H1 (cell line): ENCODE data around the gene LRRC27. TPM values are rescaled to one million over a fixed set of nuclear protein-coding genes. Genes with fewer than 3 reads are reported as not detected.

Source experiments
- CTCF ChIA-PET: fragments of 300-600 bp; sonication (Branson Sonifier 250); formaldehyde crosslinking; loops from one replicate; lab custom pipeline; 2021; ENCODE audit not compliant: partially characterized antibody; lab: Charles Lee
- POLR2A ChIA-PET: fragments of 300-600 bp; sonication (Branson Sonifier 250); formaldehyde crosslinking; loops from one replicate; lab custom pipeline; 2021; ENCODE audit warnings: inconsistent platforms; ENCODE audit not compliant: partially characterized antibody; lab: Charles Lee
- DNase-seq, 2 experiments: peaks; one replicate each; pipeline versions ENCODE4 v3.0.0 to v3.0.0-alpha.2; 2010 to 2022; ENCODE audit warnings: low spot score in 2 of 2, low read depth in 1 of 2, mixed read lengths in 1 of 2
- FAIRE-seq: peaks from 2 replicates; lab custom pipeline; 2011; peaks lifted over from hg19 to GRCh38; lab: Jason Lieb, UNC
- H2AFZ ChIP-seq: 2 replicates; pipeline ENCODE4 v1.8.1; 2012; ENCODE audit warnings: low read length, inconsistent platforms
- H2AK5ac ChIP-seq: 2 replicates; pipeline ENCODE4 v1.6.1; 2013; ENCODE audit warnings: low read depth, low read length
- H2BK120ac ChIP-seq: replicated peaks from 2 replicates; pipeline ENCODE3; 2013; ENCODE audit warnings: low read depth, low read length, inconsistent platforms
- H2BK12ac ChIP-seq: 2 replicates; pipeline ENCODE4 v1.6.1; 2013; ENCODE audit warnings: low read depth, low read length
- H2BK15ac ChIP-seq: 2 replicates; pipeline ENCODE4 v1.6.1; 2013; ENCODE audit warnings: low read length
- H2BK20ac ChIP-seq: 2 replicates; pipeline ENCODE4 v1.6.1; 2013; ENCODE audit warnings: low read length
- H2BK5ac ChIP-seq: 2 replicates; pipeline ENCODE4 v1.6.1; 2013; ENCODE audit warnings: low read depth, low read length
- H3K14ac ChIP-seq: 2 replicates; pipeline ENCODE4 v1.6.1; 2013; ENCODE audit warnings: inconsistent platforms; ENCODE audit not compliant: insufficient read length
- H3K18ac ChIP-seq: 2 replicates; pipeline ENCODE4 v1.6.1; 2013; ENCODE audit warnings: low read length; ENCODE audit errors: extremely low read depth
- H3K23ac ChIP-seq: 2 replicates; pipeline ENCODE4 v1.6.1; 2013; ENCODE audit warnings: inconsistent platforms; ENCODE audit not compliant: insufficient read length
- H3K23me2 ChIP-seq: 2 replicates; pipeline ENCODE4 v1.6.1; 2013; ENCODE audit warnings: low read depth, low read length
- H3K27ac ChIP-seq: 2 replicates; pipeline ENCODE4 v1.6.1; 2011; ENCODE audit warnings: low read depth, low read length, inconsistent platforms
- H3K27me3 ChIP-seq, 4 experiments: replicated peaks in 1 of 4; 1 replicate in 1 of 4; 2 replicates in 3 of 4; pipeline versions ENCODE4 v1.6.1 to v1.8.1; 2011 to 2013; ENCODE audit warnings: low read length in 3 of 4, mild to moderate bottlenecking in 3 of 4, inconsistent platforms in 2 of 4, mixed read lengths in 2 of 4, moderate library complexity in 1 of 4; ENCODE audit not compliant: control insufficient read depth in 3 of 4, insufficient read depth in 3 of 4; ENCODE audit errors: extremely low read depth in 1 of 4
- H3K36me3 ChIP-seq, 4 experiments: 2 replicates each; pipeline versions ENCODE4 v1.6.1 to v1.8.1; 2011 to 2013; ENCODE audit warnings: mild to moderate bottlenecking in 4 of 4, low read length in 3 of 4, moderate library complexity in 2 of 4, control low read depth in 1 of 4, inconsistent platforms in 1 of 4; ENCODE audit not compliant: insufficient read depth in 4 of 4, control insufficient read depth in 2 of 4
- H3K4ac ChIP-seq: replicated peaks from 2 replicates; pipeline ENCODE3; 2013; ENCODE audit warnings: low read length, low read depth, mixed read lengths, inconsistent platforms; ENCODE audit not compliant: insufficient read length
- H3K4me1 ChIP-seq, 4 experiments: replicated peaks in 1 of 4; 1 replicate in 1 of 4; 2 replicates in 3 of 4; pipeline versions ENCODE4 v1.6.1 to v1.8.1; 2011 to 2013; ENCODE audit warnings: low read length in 3 of 4, inconsistent platforms in 2 of 4, mixed read lengths in 1 of 4; ENCODE audit not compliant: insufficient read depth in 4 of 4, control insufficient read depth in 3 of 4
- H3K4me2 ChIP-seq, 2 experiments: 2 replicates each; pipeline versions ENCODE4 v1.6.1 to v1.8.1; 2011 to 2013; ENCODE audit warnings: low read depth in 2 of 2, low read length in 2 of 2, control low read depth in 1 of 2, inconsistent platforms in 1 of 2, mild to moderate bottlenecking in 1 of 2; ENCODE audit not compliant: insufficient read depth in 1 of 2
- H3K4me3 ChIP-seq, 4 experiments: fragments of 200-600, 300-600 bp in 1 of 4; sonication (generic), shearing (Covaris generic), sonication (Bioruptor Twin) in 1 of 4; 2 replicates each; pipeline versions ENCODE4 v1.5.1 to v1.8.1; 2011 to 2016; ENCODE audit warnings: low read length in 4 of 4, low read depth in 3 of 4, control low read depth in 2 of 4, inconsistent platforms in 2 of 4, mild to moderate bottlenecking in 2 of 4, mixed read lengths in 1 of 4, moderate library complexity in 1 of 4; ENCODE audit not compliant: insufficient read depth in 2 of 4; ENCODE audit errors: extremely low read depth in 1 of 4
- H3K56ac ChIP-seq: replicated peaks from 2 replicates; pipeline ENCODE3; 2013; ENCODE audit warnings: low read depth, mild to moderate bottlenecking, mixed read lengths, low read length, inconsistent platforms; ENCODE audit not compliant: insufficient read length
- H3K79me1 ChIP-seq: 2 replicates; pipeline ENCODE4 v1.6.1; 2013; ENCODE audit warnings: low read depth, low read length, control low read depth
- H3K79me2 ChIP-seq, 2 experiments: 2 replicates each; pipeline versions ENCODE4 v1.6.1 to v1.8.1; 2012 to 2013; ENCODE audit warnings: low read length in 2 of 2, mild to moderate bottlenecking in 2 of 2, inconsistent platforms in 1 of 2; ENCODE audit not compliant: insufficient read depth in 2 of 2, control insufficient read depth in 1 of 2
- H3K9ac ChIP-seq, 4 experiments: replicated peaks in 1 of 4; 1 replicate in 1 of 4; 2 replicates in 3 of 4; pipeline versions ENCODE4 v1.6.1 to v1.8.1; 2011 to 2013; ENCODE audit warnings: low read depth in 3 of 4, low read length in 3 of 4, control low read depth in 2 of 4, mild to moderate bottlenecking in 2 of 4, moderate library complexity in 2 of 4, inconsistent platforms in 1 of 4; ENCODE audit errors: extremely low read depth in 1 of 4
- H3K9me3 ChIP-seq, 2 experiments: 2 replicates each; pipeline versions ENCODE4 v1.6.1 to v1.8.1; 2012 to 2013; ENCODE audit warnings: mild to moderate bottlenecking in 2 of 2, moderate library complexity in 2 of 2, control low read depth in 1 of 2, inconsistent platforms in 1 of 2, low read depth in 1 of 2, low read length in 1 of 2, mixed read lengths in 1 of 2; ENCODE audit not compliant: insufficient read depth in 2 of 2
- H4K20me1 ChIP-seq, 2 experiments: replicated peaks in 1 of 2; 2 replicates each; pipeline versions ENCODE3 to v1.8.1; 2011 to 2013; ENCODE audit warnings: inconsistent platforms in 2 of 2, low read length in 2 of 2, mild to moderate bottlenecking in 1 of 2; ENCODE audit not compliant: insufficient read depth in 2 of 2, control insufficient read depth in 1 of 2
- H4K5ac ChIP-seq: 2 replicates; pipeline ENCODE4 v1.6.1; 2013; ENCODE audit warnings: low read length, low read depth, mixed read lengths, inconsistent platforms; ENCODE audit not compliant: insufficient read length
- H4K8ac ChIP-seq: 2 replicates; pipeline ENCODE4 v1.8.0; 2013; ENCODE audit warnings: mild to moderate bottlenecking, moderate library complexity, low read length, inconsistent platforms; ENCODE audit not compliant: insufficient read depth; ENCODE audit errors: extremely low read depth
- H4K91ac ChIP-seq: replicated peaks from 2 replicates; pipeline ENCODE3; 2013; ENCODE audit warnings: low read length, mixed read lengths, inconsistent platforms; ENCODE audit not compliant: insufficient read length
- BACH1 ChIP-seq: IDR thresholded peaks from 2 replicates; pipeline ENCODE4 v1.6.1; 2012; ENCODE audit warnings: low read length, improper control_type of control experiment
- BCL11A ChIP-seq, 2 experiments: IDR thresholded peaks; one replicate each; pipeline ENCODE4 v1.6.1; 2011; ENCODE audit warnings: low read depth in 2 of 2, low read length in 2 of 2, mild to moderate bottlenecking in 2 of 2
- BRCA1 ChIP-seq: IDR thresholded peaks from 2 replicates; pipeline ENCODE4 v1.6.1; 2012; ENCODE audit warnings: low read depth, low read length, improper control_type of control experiment
- CBX5 ChIP-seq: fragments of 300-800, 300-1000 bp; sonication (generic); IDR thresholded peaks from 2 replicates; pipeline ENCODE4 v1.7.1; 2016; ENCODE audit warnings: antibody characterized with exemption, low read length, low read depth
- CHD2 ChIP-seq: IDR thresholded peaks from 2 replicates; pipeline ENCODE4 v1.6.1; 2012; ENCODE audit warnings: low read length, improper control_type of control experiment
- HDAC2 ChIP-seq, 2 experiments: fragments of 300-600 bp in 1 of 2; sonication (generic) in 1 of 2; IDR thresholded peaks; 2 replicates each; pipeline ENCODE4 v1.6.1; 2011 to 2012; ENCODE audit warnings: low read depth in 2 of 2, low read length in 2 of 2, mild to moderate bottlenecking in 2 of 2, moderate library complexity in 2 of 2, borderline replicate concordance in 1 of 2, inconsistent platforms in 1 of 2
- MAFK ChIP-seq: IDR thresholded peaks from 2 replicates; pipeline ENCODE4 v1.6.1; 2012; ENCODE audit warnings: low read depth, mild to moderate bottlenecking, improper control_type of control experiment, low read length
- POLR2AphosphoS5 ChIP-seq: IDR thresholded peaks from 2 replicates; pipeline ENCODE4 v1.6.1; 2011; ENCODE audit warnings: low read depth, low read length
- RAD21 ChIP-seq, 2 experiments: IDR thresholded peaks in 1 of 2; conservative IDR thresholded peaks in 1 of 2; 2 replicates each; pipeline ENCODE4 v1.6.1; 2011; ENCODE audit warnings: low read depth in 2 of 2, low read length in 2 of 2, improper control_type of control experiment in 1 of 2, inconsistent platforms in 1 of 2, mild to moderate bottlenecking in 1 of 2, moderate library complexity in 1 of 2
- RXRA ChIP-seq: IDR thresholded peaks from 2 replicates; pipeline ENCODE4 v1.6.1; 2011; ENCODE audit warnings: low read depth, mild to moderate bottlenecking, low read length, moderate library complexity; ENCODE audit not compliant: insufficient read depth
- SP2 ChIP-seq: IDR thresholded peaks from 2 replicates; pipeline ENCODE4 v1.6.1; 2012; ENCODE audit warnings: mild to moderate bottlenecking, low read length, inconsistent platforms
- SRF ChIP-seq: IDR thresholded peaks from 2 replicates; pipeline ENCODE4 v1.6.1; 2011; ENCODE audit warnings: mild to moderate bottlenecking, low read depth, low read length, moderate library complexity
- TEAD4 ChIP-seq: IDR thresholded peaks from 2 replicates; pipeline ENCODE4 v1.6.1; 2012; ENCODE audit warnings: low read depth, low read length, inconsistent platforms, mixed read lengths
- ZNF274 ChIP-seq: IDR thresholded peaks from 2 replicates; pipeline ENCODE4 v1.7.0; 2012; ENCODE audit warnings: low read length, borderline replicate concordance; ENCODE audit errors: extremely low read depth
- WGBS, 2 experiments: shearing (Covaris generic) in 1 of 2; methylation state at CpG; one replicate each; pipeline versions ENCODE4 v1.1.6 to v1.1.7; 2013 to 2015; ENCODE audit warnings: low lambda C conversion rate in 2 of 2, mixed read lengths in 2 of 2, inconsistent platforms in 1 of 2, low coverage in 1 of 2, missing lambda C conversion rate in 1 of 2; ENCODE audit not compliant: insufficient replicate concordance in 2 of 2, insufficient coverage in 1 of 2, insufficient read length in 1 of 2; ENCODE audit errors: extremely low coverage in 1 of 2, missing lambda C conversion rate in 1 of 2; 5-methylcytosine and 5-hydroxymethylcytosine counted together
- polyA plus RNA-seq, 7 experiments: library from polyadenylated mRNA; depleted of rRNA in 3 of 7; stranded (reverse) in 5 of 7; unstranded in 2 of 7; fragments of >200 nt in 5 of 7; fragments of 200-250 nt in 2 of 7; gene quantifications; 1 replicate in 5 of 7; 2 replicates in 1 of 7; 4 replicates in 1 of 7; pipeline versions ENCODE4 v1.2.1 to v1.2.3, GENCODE V29; 2011 to 2013; ENCODE audit warnings: missing spikeins in 2 of 7, mixed read lengths in 2 of 7
- total RNA-seq: library from RNA; stranded (reverse); fragmentation: NEBNext Ultra II Directional; extraction: Animal tissue kit (Norgen Biotek cat#: 25700); gene quantifications from 2 replicates; pipeline ENCODE4 v1.2.1, GENCODE V29; 2021

Gene LRRC27
- total and polyA plus RNA-seq, 2 of the 8 experiments (the other 6 are each of a cell fraction or from before 2014, with no cell fraction given), result 1.2 to 3.8 TPM

- no peak for DNase-seq
- Histone ChIP-seq H3K23me2 (no peaks in the 10 kb centered on the region), H4K20me1 (no peaks in the 10 kb centered on the region), H3K79me2 (no peaks in the 10 kb centered on the region), H2BK15ac (no peak overlapping the region), H2AFZ (no peak overlapping the region), H3K14ac (no peak overlapping the region), H2BK5ac (no peak overlapping the region), H3K79me1 (no peaks in the 10 kb centered on the region), H4K91ac (no peak overlapping the region), H3K4me1 (0 out of 7 replicates have a peak, but pooled peaks cover 0 to 3% (median 0%) of the 10 kb centered on the region in 4 experiments), H3K4ac (no peak overlapping the region), H4K8ac (no peak overlapping the region), H3K36me3 (no peaks in the 10 kb centered on the region), H2BK12ac (no peak overlapping the region), H2AK5ac (no peak overlapping the region), H3K9me3 (no peaks in the 10 kb centered on the region), H3K4me3 (no peak overlapping the region), H2BK120ac (no peak overlapping the region), H3K23ac (no peak overlapping the region), H3K27ac (no peak overlapping the region), H3K27me3 (peaks cover 0 to 2% (median 1%) of the 10 kb centered on the region in 4 experiments; a peak in 1 of 7 replicates), H4K5ac (no peak overlapping the region), H2BK20ac (no peak overlapping the region), H3K4me2 (no peak overlapping the region), H3K56ac (no peak overlapping the region), H3K18ac (no peak overlapping the region), H3K9ac (no peak overlapping the region)
- WGBS, 2 experiments, result 88% methylated on average over 13 of the region's 13 CpGs; no CpG with 5 or more reads in 1 of the 2 experiments
- FAIRE-seq, result no peak
- POLR2A ChIA-PET, result interaction anchor here (0.5 to 1.3 kb wide), 2 partner anchors 8 to 375 kb away, joined by 3 to 5 read pairs; no protein-coding TSS in a partner anchor
- no peak for TF ChIP-seq TEAD4
- TF ChIP-seq BCL11A (IDR thresholded peaks at IDR 0.05; ENCODE audit: low read depth in 2 of 2, low read length in 2 of 2), result no peak
- no peak for TF ChIP-seq POLR2AphosphoS5
- TF ChIP-seq CHD2, result no peak
- TF ChIP-seq ZNF274, result no peak
- TF ChIP-seq CBX5, result no peak
- TF ChIP-seq RAD21 (IDR thresholded peaks at IDR 0.05 in 1 of 2, conservative IDR thresholded peaks at IDR 0.05 in 1 of 2; ENCODE audit: low read depth in 2 of 2, low read length in 2 of 2), result no peak
- no peak for TF ChIP-seq MAFK
- TF ChIP-seq SP2, result no peak
- TF ChIP-seq BRCA1, result no peak
- TF ChIP-seq HDAC2 (IDR thresholded peaks at IDR 0.05; ENCODE audit: borderline replicate concordance in 1 of 2, low read depth in 2 of 2, low read length in 2 of 2), result no peak
- TF ChIP-seq SRF, result no peak
- no peak for TF ChIP-seq RXRA
- TF ChIP-seq BACH1, result no peak
- CTCF ChIA-PET, result interaction anchor here (0.6 to 5.0 kb wide), 11 partner anchors 14 to 287 kb away, joined by 3 to 54 read pairs (median 3); no protein-coding TSS in a partner anchor
Observed at GRCh38 chr10:132347931-132348267, 15.9 kb downstream of the LRRC27 start.
